HEK293 (cell line): ENCODE data around the gene CHAC2.
A peak's percentile ranks its signal among the peaks of the same experiment; 100 is the strongest.

ENCODE experiments used
- CTCF ChIA-PET: fragments of 350-600 bp; formaldehyde crosslinking; extraction: SDS; loops from one replicate; lab custom pipeline; 2021; ENCODE audit warnings: antibody characterized with exemption; lab: Yijun Ruan, JAX
- POLR2A ChIA-PET: fragments of 300-600 bp; formaldehyde crosslinking; extraction: SDS; loops from one replicate; lab custom pipeline; 2020; ENCODE audit warnings: antibody characterized with exemption, inconsistent platforms; lab: Yijun Ruan, JAX
- H3K27ac ChIP-seq: fragments of 200-500 bp; sonication (Bioruptor generic); 2 replicates; pipeline ENCODE4 v1.5.1; 2014; ENCODE audit warnings: low read depth, low read length, control low read depth, inconsistent platforms; ENCODE audit errors: extremely low read depth
- H3K36me3 ChIP-seq, 2 experiments: fragments of 200-500 bp in 1 of 2; sonication (Bioruptor generic) in 1 of 2; 1 replicate in 1 of 2; 2 replicates in 1 of 2; pipeline ENCODE4 v1.5.1; 2014 to 2017; ENCODE audit warnings: inconsistent platforms in 2 of 2, low read length in 2 of 2; ENCODE audit not compliant: control insufficient read depth in 2 of 2, insufficient read depth in 1 of 2
- H3K4me1 ChIP-seq: fragments of 200-500 bp; sonication (Bioruptor generic); 2 replicates; pipeline ENCODE4 v1.5.1; 2014; ENCODE audit warnings: mild to moderate bottlenecking, low read length, inconsistent platforms; ENCODE audit not compliant: control insufficient read depth, insufficient read depth
- H3K4me3 ChIP-seq: 2 replicates; pipeline ENCODE4 v1.5.1; 2011; ENCODE audit warnings: low read depth, mild to moderate bottlenecking, control low read depth, low read length, moderate library complexity
- H3K9me3 ChIP-seq: fragments of 200-500 bp; sonication (Bioruptor generic); 2 replicates; pipeline ENCODE4 v1.5.1; 2014; ENCODE audit warnings: low read depth, low read length, inconsistent platforms; ENCODE audit not compliant: control insufficient read depth, insufficient read depth
- KLF17 ChIP-seq: fragments of 450-650 bp; formaldehyde crosslinking; IDR thresholded peaks from 2 replicates; pipeline ENCODE4 v1.5.1; 2016; ENCODE audit warnings: missing biosample characterization, missing genetic modification characterization
- MYNN ChIP-seq: fragments of 450-650 bp; formaldehyde crosslinking; IDR thresholded peaks from 2 replicates; pipeline ENCODE4 v1.5.1; 2016; ENCODE audit warnings: missing biosample characterization, missing genetic modification characterization, borderline replicate concordance
- OSR2 ChIP-seq: fragments of 450-650 bp; formaldehyde crosslinking; IDR thresholded peaks from 2 replicates; pipeline ENCODE4 v1.5.1; 2016; ENCODE audit warnings: missing biosample characterization, missing genetic modification characterization
- WT1 ChIP-seq: fragments of 450-650 bp; formaldehyde crosslinking; IDR thresholded peaks from 2 replicates; pipeline ENCODE4 v1.5.1; 2016; ENCODE audit warnings: missing biosample characterization, missing genetic modification characterization
- ZBTB10 ChIP-seq: fragments of 450-650 bp; formaldehyde crosslinking; IDR thresholded peaks from 2 replicates; pipeline ENCODE4 v1.5.1; 2016; ENCODE audit warnings: missing biosample characterization, missing genetic modification characterization
- ZBTB20 ChIP-seq: fragments of 450-650 bp; formaldehyde crosslinking; IDR thresholded peaks from 2 replicates; pipeline ENCODE4 v1.5.1; 2016; ENCODE audit warnings: missing biosample characterization, missing genetic modification characterization
- ZBTB26 ChIP-seq: fragments of 450-650 bp; formaldehyde crosslinking; optimal IDR thresholded peaks from 2 replicates; pipeline ENCODE3; 2016; ENCODE audit warnings: missing biosample characterization, mild to moderate bottlenecking, missing genetic modification characterization
- ZNF2 ChIP-seq: fragments of 450-650 bp; formaldehyde crosslinking; IDR thresholded peaks from 2 replicates; pipeline ENCODE4 v1.5.1; 2016; ENCODE audit warnings: missing biosample characterization, missing genetic modification characterization
- ZNF302 ChIP-seq: fragments of 450-650 bp; formaldehyde crosslinking; IDR thresholded peaks from 2 replicates; pipeline ENCODE4 v1.5.1; 2016; ENCODE audit warnings: missing biosample characterization, missing genetic modification characterization, low read depth
- ZNF362 ChIP-seq: fragments of 450-650 bp; formaldehyde crosslinking; IDR thresholded peaks from 2 replicates; pipeline ENCODE4 v1.5.1; 2016; ENCODE audit warnings: missing biosample characterization, missing genetic modification characterization
- ZNF366 ChIP-seq: fragments of 450-650 bp; formaldehyde crosslinking; conservative IDR thresholded peaks from 2 replicates; pipeline ENCODE4 v1.5.1; 2016; ENCODE audit warnings: missing biosample characterization, missing genetic modification characterization
- ZNF449 ChIP-seq: fragments of 450-650 bp; formaldehyde crosslinking; IDR thresholded peaks from 2 replicates; pipeline ENCODE4 v1.5.1; 2017; ENCODE audit warnings: missing biosample characterization, mild to moderate bottlenecking, missing genetic modification characterization, moderate library complexity
- ZNF514 ChIP-seq: fragments of 450-650 bp; formaldehyde crosslinking; IDR thresholded peaks from 2 replicates; pipeline ENCODE4 v1.5.1; 2016; ENCODE audit warnings: missing biosample characterization, missing genetic modification characterization
- ZNF544 ChIP-seq: fragments of 450-650 bp; formaldehyde crosslinking; IDR thresholded peaks from 2 replicates; pipeline ENCODE4 v1.5.0; 2017; ENCODE audit warnings: missing biosample characterization, missing genetic modification characterization
- ZNF624 ChIP-seq: fragments of 450-650 bp; formaldehyde crosslinking; IDR thresholded peaks from 2 replicates; pipeline ENCODE4 v1.5.1; 2017; ENCODE audit warnings: missing biosample characterization, missing genetic modification characterization
- ZNF626 ChIP-seq: fragments of 450-650 bp; sonication (Bioruptor Pico); formaldehyde crosslinking; IDR thresholded peaks from 2 replicates; pipeline ENCODE4 v1.5.1; 2018; ENCODE audit warnings: missing biosample characterization, missing genetic modification characterization, inconsistent platforms
- ZNF792 ChIP-seq: fragments of 450-650 bp; formaldehyde crosslinking; IDR thresholded peaks from 2 replicates; pipeline ENCODE4 v1.5.1; 2016; ENCODE audit warnings: missing biosample characterization, missing genetic modification characterization
- ZNF837 ChIP-seq: fragments of 450-650 bp; formaldehyde crosslinking; IDR thresholded peaks from 2 replicates; pipeline ENCODE4 v1.5.1; 2016; ENCODE audit warnings: missing biosample characterization, missing genetic modification characterization
- ZSCAN5A ChIP-seq: fragments of 450-650 bp; formaldehyde crosslinking; IDR thresholded peaks from 2 replicates; pipeline ENCODE4 v1.5.1; 2016; ENCODE audit warnings: missing biosample characterization, missing genetic modification characterization

Gene CHAC2

GRCh38 chr2:53765767-53766166 lies 1.8 kb upstream of the CHAC2 start:
- TF ChIP-seq WT1 (tag by site-specific recombination) (no peak), ZNF544 (tag by site-specific recombination) (no peak), ZBTB10 (tag by site-specific recombination) (no peak), ZSCAN5A (tag by site-specific recombination) (no peak), KLF17 (tag by site-specific recombination) (no peak), OSR2 (tag by site-specific recombination) (no peak), ZNF792 (tag by site-specific recombination) (no peak), ZNF302 (tag by site-specific recombination) (no peak), ZNF626 (no peak), MYNN (tag by site-specific recombination) (no peak)
- ChIA-PET CTCF (interaction anchor here (0.5 kb wide), 1 partner anchor 14 kb away, joined by 3 read pairs; no protein-coding TSS in a partner anchor), POLR2A (no interaction called here)
- H3K4me3 ChIP-seq, result no peak overlapping the region
- H3K4me1 ChIP-seq, result 0 out of 2 replicates have a peak, but pooled peaks cover 6% of the 10 kb centered on the region
- H3K36me3 ChIP-seq, result peaks cover 5 to 37% of the 10 kb centered on the region in 2 experiments; a peak in 2 of 3 replicates
- no peak overlapping the region for H3K27ac ChIP-seq
- H3K9me3 ChIP-seq, result no peaks in the 10 kb centered on the region

- peaks cover 5 to 19% of the 10 kb centered on the region in 2 experiments; a peak in 2 of 3 replicates for H3K36me3 ChIP-seq
- POLR2A ChIA-PET, result interaction anchor here (0.7 to 3.3 kb wide), 7 partner anchors 8 to 955 kb away, joined by 3 to 38 read pairs (median 4); partner anchors contain the start of genes ASB3 and ERLEC1
- CTCF ChIA-PET, result interaction anchor here (0.7 to 1.0 kb wide), 3 partner anchors 9 to 22 kb away, joined by 3 to 6 read pairs (median 3); partner anchors contain the start of gene ASB3
Observed at GRCh38 chr2:53768242-53768542, 588 bp downstream of the CHAC2 start.

More at GRCh38 chr2:53768242-53768542, 588 bp downstream of the CHAC2 start:
- H3K4me1 ChIP-seq, result 0 out of 2 replicates have a peak, but pooled peaks cover 6% of the 10 kb centered on the region
- peak; percentile 65; the same call in 1 of the 2 replicates for TF ChIP-seq ZNF362
- TF ChIP-seq ZNF366 (tag by site-specific recombination), result 0 out of 2 replicates have a peak, but pooled peaks have one; percentile 32
- TF ChIP-seq ZNF449 (tag by site-specific recombination), result no peak
- no peak for TF ChIP-seq ZNF837
- TF ChIP-seq ZNF624 (tag by site-specific recombination), result no peak
- TF ChIP-seq ZBTB26 (tag by site-specific recombination), result peak; percentile 63
- 0 out of 2 replicates have a peak, but pooled peaks have one; percentile 8 for TF ChIP-seq ZBTB20 (tag by site-specific recombination)
- TF ChIP-seq MYNN (tag by site-specific recombination), result no peak
- 0 out of 2 replicates have a peak, but pooled peaks have one; percentile 7 for TF ChIP-seq ZNF2 (tag by site-specific recombination)
- no peak for TF ChIP-seq ZNF514
- TF ChIP-seq, all 188 proteins: peak for 5
- H3K27ac ChIP-seq, result peak overlapping the region; percentile 72
- peak overlapping the region; percentile 71 for H3K4me3 ChIP-seq
- no peaks in the 10 kb centered on the region for H3K9me3 ChIP-seq
